Left lobe of liver (tissue), 2 donors: ENCODE results near the gene TP53AIP1. TPM values are rescaled to one million over a fixed set of nuclear protein-coding genes. Genes with fewer than 3 reads are reported as not detected.

Experiments used
- ATAC-seq: fragments of 200-7000 bp; cut with Tn5 transposase; one replicate; pipeline ENCODE4 v1.9.1; 2020; ENCODE audit warnings: mild to moderate bottlenecking, moderate library complexity
- DNase-seq: peaks from one replicate; pipeline ENCODE4 v3.0.0-alpha.2; 2020; ENCODE audit warnings: low spot score
- total RNA-seq: library from RNA; stranded (reverse); gene quantifications from one replicate; pipeline ENCODE4 v1.2.1, GENCODE V29; 2021
- donor health status: DM: no; HTN: no; CAD: no; lungs with moderate emphysema.
- donor health status: DM: no; HTN: yes; CAD: no.

Gene TP53AIP1
- total RNA-seq, 1 donor from 2014 or later = not detected

DNA sequence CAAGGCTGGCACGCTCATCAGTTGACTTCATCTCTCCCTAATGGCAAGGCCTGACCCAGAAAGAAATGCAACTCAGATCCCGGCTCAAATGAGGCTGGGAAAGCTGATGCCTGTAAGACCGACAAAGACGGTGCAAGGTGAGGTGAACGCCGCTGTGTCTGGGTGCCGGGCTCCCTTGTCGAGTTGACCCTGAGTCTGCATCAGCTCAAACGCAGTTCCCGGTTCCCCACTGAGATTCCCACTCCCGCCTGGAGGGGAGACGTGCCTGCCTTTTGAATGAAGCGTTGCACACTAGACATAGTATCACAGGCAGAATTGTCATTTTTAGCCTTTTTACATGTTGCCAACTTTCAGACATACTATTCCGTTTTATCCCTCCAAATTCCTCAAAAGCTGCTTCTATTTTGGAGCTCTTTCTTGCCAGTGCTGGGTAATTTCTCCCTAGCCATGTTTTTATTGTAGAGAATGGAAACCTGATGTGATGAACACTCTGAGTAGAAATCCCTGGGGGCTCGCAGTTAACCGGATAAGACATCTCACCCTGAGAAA is 831 bp upstream of the TP53AIP1 start:
- ATAC-seq (no peak), DNase-seq (no peak)

DNA sequence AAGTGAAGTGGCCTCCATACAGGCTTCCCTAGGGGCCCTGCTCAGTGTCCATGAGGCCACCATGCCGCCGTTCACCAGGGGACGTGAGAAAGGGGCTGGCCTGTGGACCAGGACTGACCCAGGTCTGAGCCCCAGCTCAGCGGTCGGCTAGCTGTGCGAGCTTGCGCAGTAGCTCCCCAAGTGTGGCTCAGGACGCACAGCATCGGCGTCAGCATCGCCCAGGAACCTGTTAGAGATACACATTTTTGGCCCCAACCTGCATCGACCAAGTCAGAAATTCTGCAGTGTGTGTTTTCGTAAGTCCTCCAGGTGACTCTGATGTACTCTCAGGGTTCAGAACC is 429 bp downstream of the TP53AIP1 start:
- no peak for DNase-seq
- ATAC-seq = no peak

DNA sequence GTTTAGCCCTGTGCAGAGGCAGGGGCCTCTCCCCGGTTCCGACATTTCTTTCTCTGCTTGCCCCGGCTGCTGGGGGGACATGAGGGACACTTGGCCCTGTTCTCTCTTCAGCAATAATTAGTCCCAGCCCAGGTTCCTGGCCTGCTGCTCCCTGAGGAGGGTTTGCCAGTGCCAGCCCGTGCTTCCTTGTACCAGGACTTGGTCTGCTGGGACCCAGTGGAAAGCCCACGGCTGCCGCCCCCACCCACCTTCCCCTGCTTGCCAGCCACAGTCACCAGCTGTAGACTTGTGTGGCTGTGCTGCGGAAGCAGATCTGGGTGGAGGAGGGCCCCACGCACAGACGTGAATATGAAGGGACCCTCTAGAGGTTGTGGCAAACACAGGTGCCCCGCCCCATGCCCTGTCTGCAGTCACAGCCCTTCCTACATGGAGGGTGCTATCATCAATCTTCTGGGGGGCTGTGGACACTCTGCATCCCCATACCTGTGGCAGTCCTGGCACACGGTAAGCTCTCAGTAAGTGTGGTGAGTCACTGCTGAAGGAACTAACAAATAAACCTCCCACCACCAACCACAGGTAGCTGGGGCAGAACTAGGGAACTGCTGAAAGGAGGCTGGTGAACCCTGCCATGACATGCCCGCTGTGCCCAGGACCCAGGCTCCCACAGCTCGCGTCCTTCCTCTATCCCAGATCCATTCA is 949 bp downstream of the TP53AIP1 start:
- ATAC-seq (no peak), DNase-seq (no peak)

DNA sequence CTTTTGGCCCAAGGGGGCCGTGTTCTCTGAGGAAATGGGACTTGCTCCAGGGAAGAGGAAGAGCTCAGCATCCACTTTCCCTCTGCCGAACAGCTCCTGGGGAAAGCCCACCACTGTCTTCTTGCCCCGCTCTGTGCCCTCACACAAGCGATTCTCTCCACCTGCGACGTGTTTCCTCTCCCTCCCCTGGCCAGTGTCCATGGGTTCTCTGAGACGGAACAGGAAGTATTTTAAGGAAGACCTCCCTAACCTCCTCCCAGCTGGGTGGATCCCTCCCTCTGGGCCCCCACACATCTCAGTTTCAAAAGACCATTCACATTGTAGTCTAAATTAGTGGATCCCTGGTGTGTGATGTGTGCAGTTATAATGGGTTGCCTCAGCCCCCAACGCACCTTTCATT is 1.6 kb downstream of the TP53AIP1 start:
- no peak for ATAC-seq
- DNase-seq = no peak

DNA sequence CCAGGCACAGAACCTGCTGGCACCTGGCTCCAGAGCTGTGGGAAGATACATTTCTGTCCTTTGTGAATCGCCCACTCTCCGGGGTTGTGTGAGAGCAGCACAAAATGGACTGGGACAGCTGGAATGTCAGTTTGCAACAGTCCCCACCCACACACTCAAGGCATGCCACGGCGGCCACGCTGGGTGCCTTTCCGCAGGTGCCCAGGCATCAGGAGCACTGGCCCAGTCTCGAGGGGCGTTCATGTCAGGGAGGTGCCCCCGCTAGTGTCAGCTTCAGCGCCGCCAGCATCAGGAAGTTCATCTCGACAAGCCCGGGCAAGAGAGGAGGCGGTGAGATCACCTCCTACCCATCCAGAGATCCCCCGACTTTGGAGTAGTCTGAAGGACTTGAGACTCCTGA is 2.1 kb downstream of the TP53AIP1 start:
- no peak for ATAC-seq
- no peak for DNase-seq

DNA sequence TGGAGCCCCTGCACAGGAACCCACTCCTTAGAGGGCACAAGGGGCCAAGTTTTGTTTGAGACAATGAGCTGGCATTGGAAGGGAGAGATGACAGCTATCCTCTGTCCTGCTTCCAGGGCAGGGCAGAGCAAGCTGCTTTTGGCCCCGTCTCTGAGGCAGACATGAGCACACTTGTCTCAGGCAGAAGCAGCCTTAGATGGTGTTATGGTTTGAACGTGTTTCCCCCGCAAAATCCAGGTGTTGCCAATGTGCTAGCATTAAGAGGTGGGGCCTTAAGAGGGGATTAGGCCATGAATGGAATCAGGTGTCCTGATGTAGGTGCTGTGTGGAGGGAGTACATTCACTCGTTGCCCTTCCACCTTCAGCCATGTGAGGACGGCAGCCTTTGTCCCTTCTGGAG is 2.5 kb downstream of the TP53AIP1 start:
- no peak for ATAC-seq
- DNase-seq = no peak

DNA sequence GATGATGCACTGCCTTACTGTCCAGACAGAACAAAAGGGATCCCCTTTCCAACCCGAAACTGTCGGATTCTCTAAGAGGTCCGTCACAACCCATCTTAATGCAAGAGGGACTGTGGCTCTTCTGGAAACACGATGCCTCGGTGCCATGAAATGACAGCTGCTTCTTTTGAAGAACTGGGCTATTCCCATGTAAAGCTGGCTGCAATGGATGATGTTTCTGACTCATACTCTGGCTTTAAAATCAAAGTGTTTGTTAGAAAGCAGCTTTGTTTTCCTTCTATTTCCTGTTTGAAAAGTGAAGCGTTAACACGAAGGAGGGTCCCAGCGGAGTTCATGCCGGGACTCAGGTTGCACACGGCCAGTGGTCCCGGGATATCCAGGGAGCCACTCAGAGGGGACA is 3.1 kb downstream of the TP53AIP1 start:
- no peak for ATAC-seq
- DNase-seq = no peak

DNA sequence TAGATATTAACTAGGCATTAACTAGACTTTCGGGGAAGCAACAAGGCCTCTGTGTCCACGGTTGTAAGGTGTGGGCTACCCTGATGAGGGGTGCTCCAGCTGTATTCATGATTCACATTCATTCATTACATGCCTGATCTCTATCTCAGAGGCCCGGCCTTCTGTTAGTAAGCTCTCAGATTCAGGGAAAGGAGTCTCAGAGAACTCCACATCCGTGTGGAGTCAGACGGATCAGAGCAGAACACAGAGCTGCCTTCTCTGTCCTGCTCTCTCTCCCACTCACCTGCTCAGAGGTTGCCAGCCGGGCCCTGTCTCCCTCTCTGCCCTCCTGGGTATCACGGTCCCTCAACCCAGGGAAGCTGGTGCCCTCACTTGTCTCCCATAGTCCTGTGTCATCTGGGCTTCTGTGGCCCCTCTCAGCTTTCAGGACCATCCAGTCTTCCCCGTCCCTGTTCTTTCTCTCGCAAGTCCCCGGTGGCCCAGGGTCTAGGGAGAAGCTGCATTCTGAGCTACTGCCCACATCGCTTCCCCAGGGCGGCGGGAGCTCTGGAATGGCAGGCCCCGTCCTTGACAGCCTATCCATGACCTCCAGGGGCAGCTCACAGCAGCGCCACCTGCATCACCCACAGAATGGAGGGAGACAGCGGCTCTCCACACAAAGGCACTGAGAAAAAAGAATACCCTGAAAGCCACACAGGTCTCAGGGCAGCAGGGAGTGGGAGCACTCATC is 4.3 kb downstream of the TP53AIP1 start:
- DNase-seq (no peak), ATAC-seq (no peak)

DNA sequence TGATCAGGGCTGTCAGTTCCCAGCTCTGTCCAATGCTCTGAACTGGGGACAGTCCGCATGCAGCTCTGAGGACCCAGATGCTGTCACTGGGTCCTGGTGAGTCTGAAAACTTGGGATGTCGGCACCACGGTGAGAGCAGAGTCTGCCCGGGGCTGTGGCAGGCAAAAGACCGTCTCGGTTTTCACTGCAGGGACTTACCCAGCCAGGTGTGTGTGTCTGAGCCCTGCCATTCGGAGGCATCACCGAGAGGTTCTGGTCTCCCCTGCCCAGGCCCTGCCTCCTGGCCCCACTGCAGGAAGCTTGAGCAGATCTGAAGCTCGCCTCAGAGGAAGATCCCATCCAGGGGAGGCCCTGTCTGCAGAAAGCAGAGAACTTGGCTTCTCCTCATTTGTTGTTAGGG is 5.2 kb downstream of the TP53AIP1 start:
- ATAC-seq = no peak
- DNase-seq = no peak

DNA sequence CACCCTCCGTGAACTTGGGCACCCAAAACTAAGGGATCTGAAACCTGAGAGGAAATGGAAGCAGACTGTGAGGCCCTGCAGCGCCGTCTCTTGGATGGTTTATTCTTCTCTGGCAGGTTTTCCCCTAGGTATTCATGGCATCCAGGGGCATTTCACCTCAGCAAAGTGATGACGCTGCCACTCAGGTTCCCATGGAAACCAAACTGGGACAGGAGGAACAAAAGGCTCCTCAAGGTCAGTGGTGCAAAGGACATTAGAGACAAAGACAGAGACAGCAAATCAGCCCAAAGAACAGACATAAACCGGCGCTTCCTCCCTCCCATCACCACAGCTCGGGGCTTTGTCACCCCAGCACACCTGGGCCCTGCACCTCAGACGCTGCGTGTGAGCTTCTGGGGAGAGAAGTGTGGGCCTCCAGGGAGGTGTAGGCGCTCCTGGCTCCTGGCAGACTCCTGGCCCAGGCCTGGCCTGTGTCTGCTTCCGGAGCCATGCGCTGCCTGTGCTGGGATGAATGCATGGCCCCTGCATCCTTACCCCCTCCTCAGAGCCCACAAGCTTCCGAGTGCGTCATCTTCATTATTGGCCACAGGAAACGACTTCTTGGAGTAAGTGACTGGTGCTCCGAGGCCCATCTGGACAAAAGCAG is 5.9 kb downstream of the TP53AIP1 start:
- ATAC-seq (no peak), DNase-seq (no peak)

DNA sequence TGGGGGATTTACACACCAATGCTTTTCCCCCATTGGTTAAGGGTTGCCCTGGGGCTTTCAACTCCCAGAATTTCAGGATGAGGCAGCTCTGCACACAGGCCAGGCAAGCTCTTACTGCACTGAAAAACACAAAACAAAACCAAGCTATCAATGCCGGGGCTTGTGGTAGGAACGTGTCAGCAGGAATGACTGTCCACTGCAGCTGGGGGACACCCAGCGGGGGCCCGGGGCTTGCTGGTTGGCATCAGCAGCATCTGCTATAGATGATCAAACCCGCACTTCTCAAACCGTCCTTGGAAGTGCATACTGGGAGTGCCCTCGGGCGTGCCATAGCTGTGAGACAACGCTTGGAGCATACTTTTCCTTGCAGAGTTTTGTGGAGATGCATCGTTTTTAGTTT is 7.7 kb downstream of the TP53AIP1 start:
- no peak for ATAC-seq
- DNase-seq = no peak

DNA sequence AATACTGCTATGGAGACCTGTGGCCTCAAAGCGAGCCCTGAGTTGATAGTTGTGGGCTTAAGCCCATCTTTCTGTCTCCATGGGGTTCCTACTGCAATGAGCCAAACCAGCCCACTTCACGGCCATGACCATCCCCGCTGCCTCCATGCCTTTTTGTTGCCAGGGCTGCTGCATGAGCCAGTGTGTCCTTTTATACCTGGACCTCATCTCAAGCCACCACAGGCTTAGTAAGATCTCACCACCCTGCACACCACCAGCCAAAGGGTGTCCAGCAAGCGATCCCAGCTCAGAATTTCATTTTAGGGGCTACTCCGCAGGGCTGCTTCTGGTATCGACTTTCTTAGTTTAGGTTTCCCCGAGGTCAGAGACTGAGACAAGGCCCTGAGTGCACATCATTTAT is 8.3 kb downstream of the TP53AIP1 start:
- no peak for DNase-seq
- no peak for ATAC-seq

DNA sequence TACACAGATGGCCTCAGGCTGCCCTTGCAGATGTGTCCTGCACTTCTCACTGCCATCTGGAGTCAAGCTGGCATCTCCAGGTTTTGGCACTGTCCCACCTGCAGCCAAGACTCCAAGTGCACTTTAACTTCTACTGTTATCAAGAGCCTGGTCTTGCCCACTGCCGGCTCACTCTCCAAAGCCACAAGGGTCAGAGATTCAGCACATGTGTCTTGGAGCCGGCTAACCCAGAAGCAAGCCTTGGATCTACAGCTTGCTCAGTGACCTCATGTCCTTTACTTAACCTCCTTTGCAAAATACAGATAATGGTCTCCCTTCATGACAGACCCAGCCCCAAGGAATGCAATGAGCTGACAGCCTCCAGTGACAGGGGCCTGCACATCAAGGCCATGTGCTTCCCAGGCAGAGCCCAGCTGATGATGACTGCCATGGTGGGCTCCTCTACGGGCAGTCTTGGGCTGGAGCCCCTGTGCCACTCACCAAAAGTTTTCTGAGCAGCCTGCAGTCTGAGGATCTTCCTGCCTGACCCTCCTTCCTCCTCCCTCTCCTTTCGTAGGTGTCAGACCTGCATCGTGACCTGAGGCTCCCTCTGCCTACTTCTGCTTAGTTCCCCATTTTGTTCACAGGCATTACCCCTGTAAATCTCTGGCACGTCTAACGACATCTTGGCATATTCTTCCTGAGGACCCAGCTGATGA is 9.0 kb downstream of the TP53AIP1 start:
- ATAC-seq = no peak
- DNase-seq = no peak

DNA sequence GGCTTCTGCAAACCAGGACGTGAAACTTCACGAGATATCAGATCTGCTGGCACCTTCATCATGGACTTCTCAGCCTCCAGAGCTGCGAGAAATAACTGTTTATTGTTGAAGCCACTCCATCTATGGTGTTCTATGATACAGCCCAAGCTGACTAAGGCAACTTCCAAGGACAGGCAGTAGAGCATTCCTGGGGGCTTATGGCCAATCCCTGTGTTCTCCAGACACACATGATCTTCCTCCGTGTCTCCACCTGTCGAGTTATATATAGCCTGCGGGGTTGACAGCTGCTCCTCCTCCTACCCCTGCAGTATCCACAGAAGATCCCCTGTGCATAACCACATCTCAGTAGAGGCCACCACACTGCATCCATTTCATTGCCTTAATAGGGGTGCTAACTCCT is 11.0 kb downstream of the TP53AIP1 start:
- DNase-seq = no peak
- ATAC-seq = no peak

DNA sequence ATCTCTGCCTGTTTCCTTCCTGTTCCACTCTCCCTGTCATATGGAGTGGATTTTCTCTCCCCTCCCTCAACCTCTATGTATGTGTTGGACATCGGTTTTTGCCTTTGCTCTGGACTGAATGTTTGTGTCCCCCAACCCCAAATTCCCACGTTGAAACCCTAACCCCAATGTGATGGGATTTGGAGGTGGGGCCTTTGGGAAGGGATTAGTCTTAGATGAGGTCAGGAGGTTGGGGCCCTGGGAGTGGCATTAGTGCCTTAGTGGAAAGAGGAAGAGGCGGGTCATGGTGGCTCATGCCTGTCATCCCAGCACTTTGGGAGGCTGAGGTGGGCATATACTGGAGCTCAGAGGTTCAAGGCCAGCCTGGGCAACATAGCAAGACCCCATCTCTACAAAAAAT is 11.6 kb downstream of the TP53AIP1 start:
- ATAC-seq (no peak), DNase-seq (no peak)

DNA sequence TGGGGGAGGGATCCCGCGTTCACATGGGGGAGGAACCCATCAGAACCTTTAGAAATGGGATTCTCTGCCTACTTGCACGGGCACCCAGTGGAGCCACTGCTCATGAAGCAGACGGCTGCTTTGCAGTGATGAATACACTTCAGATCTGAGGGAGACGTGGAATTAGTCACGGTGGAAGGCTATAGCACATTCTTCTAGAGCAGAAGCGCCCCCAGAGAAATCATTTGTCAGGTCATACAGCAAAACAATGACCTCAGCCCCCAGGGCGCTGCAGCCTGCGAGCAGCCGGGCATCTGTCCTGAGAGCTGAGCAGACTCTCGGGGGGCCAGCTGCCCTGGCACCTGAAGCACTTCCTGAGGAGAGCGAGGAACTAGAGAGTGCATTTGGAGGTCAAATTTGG is 12.7 kb downstream of the TP53AIP1 start:
- DNase-seq = no peak
- ATAC-seq = no peak

DNA sequence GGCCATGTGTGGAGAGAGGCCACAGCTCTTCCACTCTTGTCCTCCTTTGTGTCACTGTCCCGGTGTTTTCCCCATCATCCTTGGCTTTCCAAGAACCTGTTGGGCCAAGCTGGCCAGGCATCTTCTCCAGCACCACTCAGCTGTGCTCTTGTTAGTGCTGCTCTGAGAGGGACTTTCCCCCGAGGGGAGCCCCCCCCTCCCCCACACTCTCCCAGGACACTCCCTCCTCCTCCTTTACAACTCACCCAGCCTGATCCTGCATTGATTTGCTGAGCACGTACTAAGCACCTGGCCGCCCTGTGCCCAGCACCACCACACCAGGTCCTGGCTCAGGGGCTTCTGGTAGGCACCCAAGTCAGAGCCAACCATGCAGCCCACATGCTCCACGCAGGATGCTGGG is 13.2 kb downstream of the TP53AIP1 start:
- no peak for ATAC-seq
- DNase-seq = no peak

DNA sequence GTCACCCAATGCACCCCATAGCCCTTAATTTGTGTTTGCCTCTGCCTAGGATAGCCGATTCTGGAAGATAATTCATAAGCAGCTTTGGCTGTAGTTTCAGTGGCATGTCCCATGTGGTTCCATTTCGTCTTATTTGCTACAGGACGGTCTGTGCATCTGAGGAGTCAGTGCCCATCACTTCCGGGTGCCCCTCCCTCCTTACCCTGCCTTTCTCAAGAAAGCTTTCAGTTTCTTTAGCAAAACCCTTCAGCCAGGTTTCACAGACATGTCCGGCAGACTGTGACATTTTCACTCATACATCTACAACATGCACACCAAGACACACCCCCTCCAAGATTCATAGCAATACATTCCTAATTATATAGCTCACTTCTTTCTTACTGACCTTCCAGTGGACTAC is 14.3 kb downstream of the TP53AIP1 start:
- DNase-seq (no peak), ATAC-seq (no peak)

DNA sequence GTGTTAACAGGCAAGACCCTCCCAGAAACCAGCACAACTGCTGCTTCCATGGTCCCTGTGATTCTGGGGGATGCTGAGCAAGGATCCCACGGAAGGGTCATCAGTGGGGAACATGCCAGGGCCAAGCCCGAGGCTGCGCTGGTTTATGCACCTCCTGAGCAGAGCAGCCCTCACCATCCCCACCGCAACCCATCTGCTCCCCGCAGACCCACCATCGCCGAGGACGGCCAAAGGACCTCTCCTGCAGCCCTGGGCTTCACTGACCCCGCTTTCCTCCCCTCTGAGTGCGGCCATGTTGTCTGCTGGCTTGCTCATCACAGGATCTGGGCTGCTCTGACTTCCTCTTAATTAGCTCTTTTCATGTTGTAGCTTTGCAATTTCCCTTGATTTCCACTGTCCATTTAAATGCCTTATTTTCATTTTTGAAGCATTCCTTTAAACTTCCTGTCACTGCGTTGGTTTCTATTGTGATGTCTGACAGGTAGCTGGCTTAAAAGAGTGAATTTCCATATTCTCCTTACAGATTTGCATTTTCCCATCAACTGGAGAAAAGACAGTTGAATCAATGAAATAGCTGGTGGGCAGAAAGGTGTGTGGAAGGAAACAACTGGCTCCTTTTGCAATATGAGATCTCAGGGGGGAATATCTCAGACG is 14.9 kb downstream of the TP53AIP1 start:
- DNase-seq (no peak), ATAC-seq (no peak)

DNA sequence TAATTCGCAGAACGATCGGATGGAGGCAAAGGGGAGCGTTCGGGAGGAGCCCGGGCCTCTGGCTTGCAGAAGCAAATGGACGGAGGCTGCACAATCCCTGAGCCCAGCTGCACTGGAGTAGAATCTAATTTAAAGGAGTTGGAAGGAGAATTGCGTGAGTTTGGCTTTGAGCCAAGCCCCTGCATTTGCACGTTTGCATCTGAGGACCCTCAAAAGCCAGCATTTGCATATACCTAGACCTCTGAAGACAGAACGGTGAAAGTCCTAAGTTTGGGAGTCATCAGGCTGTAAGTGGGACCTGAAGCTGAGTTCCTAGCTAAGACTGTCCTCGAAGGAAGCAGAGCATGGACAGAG is 15.6 kb downstream of the TP53AIP1 start:
- DNase-seq = no peak
- ATAC-seq = no peak

DNA sequence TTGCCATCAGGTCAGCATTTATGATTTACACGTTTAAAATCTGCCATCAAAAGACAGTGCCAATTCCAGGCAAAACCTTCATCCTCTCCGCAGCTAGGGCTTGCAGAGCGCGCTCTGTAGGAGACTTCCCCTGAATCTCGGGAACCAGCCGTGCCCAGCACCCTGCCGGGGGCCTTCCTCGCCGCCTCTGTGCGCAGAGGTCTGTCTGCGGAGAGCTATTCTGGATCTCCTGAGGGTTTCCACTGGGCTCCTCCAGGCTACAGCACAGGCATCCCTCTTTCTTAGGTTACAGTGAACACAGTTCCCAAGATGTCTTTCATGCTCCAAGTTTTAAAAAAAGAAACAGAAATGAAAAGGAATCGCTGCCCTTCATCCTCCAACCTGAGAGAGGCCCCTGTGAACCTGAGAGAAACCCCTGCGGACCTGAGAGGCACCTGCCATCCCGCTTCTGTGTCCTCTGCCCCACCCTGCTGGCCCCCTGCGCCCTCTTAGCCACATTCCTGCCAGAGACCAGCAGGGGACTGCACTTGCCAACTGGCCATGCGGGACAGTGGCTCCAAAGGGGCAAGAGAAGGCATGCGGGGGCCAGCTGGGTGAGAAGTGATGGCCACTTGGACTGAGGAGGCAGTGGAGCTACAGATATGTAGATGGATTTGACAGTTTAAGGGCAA is 16.1 kb downstream of the TP53AIP1 start:
- ATAC-seq = no peak
- no peak for DNase-seq
